ENCODE results near the gene RBM33. TPM values are rescaled to one million over a fixed set of nuclear protein-coding genes. Genes with fewer than 3 reads are reported as not detected.
A peak's percentile ranks its signal among the peaks of the same experiment; 100 is the strongest.

RBM33 gene
- total RNA-seq, 1 experiment from 2014 or later = 61.1 TPM

GRCh38 chr7:155787171-155787851 lies 142.8 kb downstream of the RBM33 start:
- Histone ChIP-seq H3K9me3 (ENCODE audit: control insufficient read depth, insufficient read depth, low read depth, low read length) (no peaks in the 10 kb centered on the region), H3K4me3 (ENCODE audit: low read depth in 2 of 2, low read length in 2 of 2) (peak overlapping the region in 1 of 2 experiments; percentile 8; a peak in 1 of 4 replicates), H3K36me3 (ENCODE audit: control insufficient read depth, insufficient read depth, low read length) (no peaks in the 10 kb centered on the region), H3K27me3 (ENCODE audit: control insufficient read depth, insufficient read depth, low read length) (no peaks in the 10 kb centered on the region), H3K4me1 (ENCODE audit: control insufficient read depth, insufficient read depth, low read length) (no peaks in the 10 kb centered on the region), H3K27ac (ENCODE audit: low read length) (no peak overlapping the region)
- no peak for DNase-seq (ENCODE audit: low read depth, low spot score)
- POLR2A ChIA-PET = interaction anchor here (0.6 kb wide), 1 partner anchor 1210 kb away, joined by 5 read pairs; no protein-coding TSS in a partner anchor
- intact Hi-C loops (cut with micrococcal nuclease; ENCODE audit: unreplicated experiment) = no loop called here
- CTCF ChIA-PET = no interaction called here
- TF ChIP-seq REST (IDR thresholded peaks at IDR 0.05; ENCODE audit: insufficient read depth in 1 of 2, low read depth in 2 of 2, low read length in 1 of 2) = no peak
- no peak for TF ChIP-seq POLR2AphosphoS5 (IDR thresholded peaks at IDR 0.05; ENCODE audit: low read depth, low read length)
- no peak for TF ChIP-seq CTCF (IDR thresholded peaks at IDR 0.05)
- no peak for TF ChIP-seq SIN3A (IDR thresholded peaks at IDR 0.05; ENCODE audit: borderline replicate concordance, insufficient read depth, low read depth, low read length)
- no peak for TF ChIP-seq TCF7L2 (IDR thresholded peaks at IDR 0.05; ENCODE audit: low read depth, low read length)
- no peak for ATAC-seq
- no TSS peak for BruUV-seq (replicated peaks)
- in situ Hi-C loops (cut with HindIII; ENCODE audit: low pct_unique_long_range_greater_than_20kb, low sequenced_read_pairs) = no loop called here

- Histone ChIP-seq H3K36me3 (ENCODE audit: control insufficient read depth, insufficient read depth, low read length) (no peaks in the 10 kb centered on the region), H3K4me3 (ENCODE audit: low read depth in 2 of 2, low read length in 2 of 2) (no peak overlapping the region), H3K27ac (ENCODE audit: low read length) (no peak overlapping the region), H3K4me1 (ENCODE audit: control insufficient read depth, insufficient read depth, low read length) (no peaks in the 10 kb centered on the region), H3K9me3 (ENCODE audit: control insufficient read depth, insufficient read depth, low read depth, low read length) (no peaks in the 10 kb centered on the region), H3K27me3 (ENCODE audit: control insufficient read depth, insufficient read depth, low read length) (no peaks in the 10 kb centered on the region)
- intact Hi-C loops (cut with micrococcal nuclease; ENCODE audit: unreplicated experiment) (no loop called here), in situ Hi-C loops (cut with HindIII; ENCODE audit: low pct_unique_long_range_greater_than_20kb, low sequenced_read_pairs) (no loop called here)
- TF ChIP-seq TCF7L2 (IDR thresholded peaks at IDR 0.05; ENCODE audit: low read depth, low read length) = no peak
- no peak for TF ChIP-seq REST (IDR thresholded peaks at IDR 0.05; ENCODE audit: insufficient read depth in 1 of 2, low read depth in 2 of 2, low read length in 1 of 2)
- TF ChIP-seq SIN3A (IDR thresholded peaks at IDR 0.05; ENCODE audit: borderline replicate concordance, insufficient read depth, low read depth, low read length) = no peak
- TF ChIP-seq POLR2AphosphoS5 (IDR thresholded peaks at IDR 0.05; ENCODE audit: low read depth, low read length) = no peak
- no peak for TF ChIP-seq CTCF (IDR thresholded peaks at IDR 0.05)
- no TSS peak for BruUV-seq (replicated peaks)
- ATAC-seq = peak; percentile 32; the same call in 1 of the 2 replicates
- POLR2A ChIA-PET = no interaction called here
- DNase-seq (ENCODE audit: low read depth, low spot score) = no peak
- CTCF ChIA-PET = no interaction called here
Observed at GRCh38 chr7:155788616-155789000, 144.1 kb downstream of the RBM33 start.
